IPS-20b (cell line): ENCODE results near the gene MKKS.
A peak's percentile ranks its signal among the peaks of the same experiment; 100 is the strongest.

Experiments used
- H3K27ac ChIP-seq: one replicate; pipeline ENCODE4 v1.5.1; 2013; ENCODE audit warnings: low read length
- H3K27me3 ChIP-seq: 2 replicates; pipeline ENCODE4 v1.6.1; 2013; ENCODE audit warnings: mild to moderate bottlenecking, low read length, inconsistent platforms; ENCODE audit not compliant: insufficient read depth
- H3K36me3 ChIP-seq: 2 replicates; pipeline ENCODE4 v1.6.1; 2013; ENCODE audit warnings: low read depth, mild to moderate bottlenecking, inconsistent platforms, low read length, moderate library complexity; ENCODE audit not compliant: insufficient read depth
- H3K4me1 ChIP-seq: 2 replicates; pipeline ENCODE4 v1.6.1; 2013; ENCODE audit warnings: mild to moderate bottlenecking, control low read depth, inconsistent platforms, low read length, moderate library complexity; ENCODE audit not compliant: insufficient read depth
- H3K4me3 ChIP-seq: 2 replicates; pipeline ENCODE4 v1.5.1; 2013; ENCODE audit warnings: mild to moderate bottlenecking, low read length, inconsistent platforms
- H3K9ac ChIP-seq: 2 replicates; pipeline ENCODE4 v1.6.1; 2013; ENCODE audit warnings: low read depth, mild to moderate bottlenecking, inconsistent platforms, low read length, moderate library complexity
- H3K9me3 ChIP-seq: 2 replicates; pipeline ENCODE4 v1.6.1; 2013; ENCODE audit warnings: mild to moderate bottlenecking, low read depth, low read length, inconsistent platforms; ENCODE audit not compliant: insufficient read depth

The MKKS gene

GRCh38 chr20:10468340-10468845 is 34.4 kb upstream of the MKKS start:
- no peaks in the 10 kb centered on the region for H3K9me3 ChIP-seq
- H3K27ac ChIP-seq, result peak overlapping the region; percentile 60
- H3K27me3 ChIP-seq, result no peaks in the 10 kb centered on the region
- H3K4me3 ChIP-seq, result 0 out of 2 replicates have a peak overlapping the region, but pooled peaks have one; percentile 5
- no peaks in the 10 kb centered on the region for H3K36me3 ChIP-seq
- peak overlapping the region; percentile 53; the same call in 1 of the 2 replicates for H3K9ac ChIP-seq
- H3K4me1 ChIP-seq, result peaks cover 51% of the 10 kb centered on the region

- Histone ChIP-seq H3K27ac (peak overlapping the region; percentile 60), H3K27me3 (no peaks in the 10 kb centered on the region), H3K4me1 (peaks cover 51% of the 10 kb centered on the region), H3K4me3 (0 out of 2 replicates have a peak overlapping the region, but pooled peaks have one; percentile 25), H3K9me3 (no peaks in the 10 kb centered on the region), H3K36me3 (no peaks in the 10 kb centered on the region), H3K9ac (peak overlapping the region; percentile 53; the same call in 1 of the 2 replicates)
Measured at GRCh38 chr20:10467681-10468339, 33.8 kb upstream of the MKKS start.

- no peaks in the 10 kb centered on the region for H3K36me3 ChIP-seq
- peak overlapping the region; percentile 53; the same call in 1 of the 2 replicates for H3K9ac ChIP-seq
- H3K4me1 ChIP-seq, result peaks cover 51% of the 10 kb centered on the region
- H3K27me3 ChIP-seq, result no peaks in the 10 kb centered on the region
- H3K9me3 ChIP-seq, result no peaks in the 10 kb centered on the region
- H3K27ac ChIP-seq, result peak overlapping the region; percentile 11
- H3K4me3 ChIP-seq, result peak overlapping the region; percentile 25; the same call in 1 of the 2 replicates
Measured at GRCh38 chr20:10466855-10467254, 32.8 kb upstream of the MKKS start.

GRCh38 chr20:10466325-10466724 is 32.3 kb upstream of the MKKS start:
- Histone ChIP-seq H3K27ac (peak overlapping the region; percentile 11), H3K9ac (peak overlapping the region; percentile 53; the same call in 1 of the 2 replicates), H3K4me1 (peaks cover 47% of the 10 kb centered on the region), H3K9me3 (no peaks in the 10 kb centered on the region), H3K4me3 (peak overlapping the region; percentile 25; the same call in 1 of the 2 replicates), H3K36me3 (no peaks in the 10 kb centered on the region), H3K27me3 (no peaks in the 10 kb centered on the region)

GRCh38 chr20:10465135-10465534 is 31.1 kb upstream of the MKKS start:
- Histone ChIP-seq H3K9ac (peak overlapping the region; percentile 17; the same call in 1 of the 2 replicates), H3K9me3 (no peaks in the 10 kb centered on the region), H3K4me1 (peaks cover 42% of the 10 kb centered on the region), H3K4me3 (no peak overlapping the region), H3K36me3 (no peaks in the 10 kb centered on the region), H3K27ac (no peak overlapping the region), H3K27me3 (no peaks in the 10 kb centered on the region)

GRCh38 chr20:10463622-10464021 is 29.6 kb upstream of the MKKS start:
- no peak overlapping the region for H3K27ac ChIP-seq
- no peaks in the 10 kb centered on the region for H3K9me3 ChIP-seq
- H3K27me3 ChIP-seq, result no peaks in the 10 kb centered on the region
- H3K4me1 ChIP-seq, result peaks cover 37% of the 10 kb centered on the region
- no peak overlapping the region for H3K4me3 ChIP-seq
- no peaks in the 10 kb centered on the region for H3K36me3 ChIP-seq
- no peak overlapping the region for H3K9ac ChIP-seq

GRCh38 chr20:10462516-10462915 is 28.5 kb upstream of the MKKS start:
- Histone ChIP-seq H3K27ac (no peak overlapping the region), H3K9me3 (no peaks in the 10 kb centered on the region), H3K36me3 (no peaks in the 10 kb centered on the region), H3K27me3 (no peaks in the 10 kb centered on the region), H3K4me1 (peaks cover 26% of the 10 kb centered on the region), H3K4me3 (no peak overlapping the region), H3K9ac (no peak overlapping the region)

GRCh38 chr20:10461495-10461894 is 27.5 kb upstream of the MKKS start:
- Histone ChIP-seq H3K27ac (no peak overlapping the region), H3K4me1 (peaks cover 16% of the 10 kb centered on the region), H3K36me3 (no peaks in the 10 kb centered on the region), H3K27me3 (no peaks in the 10 kb centered on the region), H3K4me3 (no peak overlapping the region), H3K9ac (no peak overlapping the region), H3K9me3 (no peaks in the 10 kb centered on the region)

GRCh38 chr20:10454151-10454750 is 20.2 kb upstream of the MKKS start:
- Histone ChIP-seq H3K27me3 (no peaks in the 10 kb centered on the region), H3K9me3 (no peaks in the 10 kb centered on the region), H3K4me3 (no peak overlapping the region), H3K36me3 (no peaks in the 10 kb centered on the region), H3K4me1 (peaks cover 5% of the 10 kb centered on the region; the same call in 1 of the 2 replicates), H3K27ac (no peak overlapping the region), H3K9ac (no peak overlapping the region)

GRCh38 chr20:10453241-10453640 is 19.2 kb upstream of the MKKS start:
- Histone ChIP-seq H3K4me3 (no peak overlapping the region), H3K27me3 (no peaks in the 10 kb centered on the region), H3K9ac (no peak overlapping the region), H3K27ac (no peak overlapping the region), H3K36me3 (no peaks in the 10 kb centered on the region), H3K9me3 (no peaks in the 10 kb centered on the region), H3K4me1 (peaks cover 12% of the 10 kb centered on the region)

GRCh38 chr20:10449270-10449669 is 15.2 kb upstream of the MKKS start:
- no peaks in the 10 kb centered on the region for H3K36me3 ChIP-seq
- no peak overlapping the region for H3K27ac ChIP-seq
- H3K9me3 ChIP-seq, result no peaks in the 10 kb centered on the region
- no peak overlapping the region for H3K4me3 ChIP-seq
- no peaks in the 10 kb centered on the region for H3K27me3 ChIP-seq
- no peak overlapping the region for H3K9ac ChIP-seq
- H3K4me1 ChIP-seq, result peaks cover 11% of the 10 kb centered on the region
